ENCODE data around the gene NRGN.

GRCh38 chr11:124796312-124796711 lies 56.6 kb downstream of the NRGN start:
- TF ChIP-seq CTCF (IDR thresholded peaks at IDR 0.05) (no peak), POLR2A (IDR thresholded peaks at IDR 0.05) (no peak), EP300 (IDR thresholded peaks at IDR 0.05) (no peak)

Measured in gastroesophageal sphincter (tissue), 3 donors.